Memory B cell (primary cell): ENCODE data around the gene LGALS1.
A peak's percentile ranks its signal among the peaks of the same experiment; 100 is the strongest.

ENCODE experiments used
- ATAC-seq: fragments of 150-1000 bp; cut with Tn5 transposase; 2 replicates; pipeline ENCODE4 v1.10.0; 2021; ENCODE audit warnings: low read depth, mild to moderate bottlenecking, moderate library complexity
- DNase-seq, 2 donors: peaks; one replicate each; pipeline ENCODE4 v3.0.0; 2022; ENCODE audit warnings: low spot score in 2 of 2
- H3K27ac Mint-ChIP-seq: one replicate; pipeline ENCODE4 v1.8.0; 2022; ENCODE audit warnings: mild to moderate bottlenecking, moderate library complexity, mixed read lengths
- H3K27me3 Mint-ChIP-seq: one replicate; pipeline ENCODE4 v1.8.0; 2022; ENCODE audit warnings: mixed read lengths
- H3K36me3 Mint-ChIP-seq: one replicate; pipeline ENCODE4 v1.8.0; 2022; ENCODE audit warnings: mild to moderate bottlenecking, mixed read lengths
- H3K4me1 Mint-ChIP-seq: one replicate; pipeline ENCODE4 v1.8.0; 2022; ENCODE audit warnings: mixed read lengths
- H3K4me3 Mint-ChIP-seq: one replicate; pipeline ENCODE4 v1.8.0; 2022; ENCODE audit warnings: mild to moderate bottlenecking, moderate library complexity, mixed read lengths
- H3K9me3 Mint-ChIP-seq: one replicate; pipeline ENCODE4 v1.8.0; 2022; ENCODE audit warnings: mixed read lengths

LGALS1 gene

DNA sequence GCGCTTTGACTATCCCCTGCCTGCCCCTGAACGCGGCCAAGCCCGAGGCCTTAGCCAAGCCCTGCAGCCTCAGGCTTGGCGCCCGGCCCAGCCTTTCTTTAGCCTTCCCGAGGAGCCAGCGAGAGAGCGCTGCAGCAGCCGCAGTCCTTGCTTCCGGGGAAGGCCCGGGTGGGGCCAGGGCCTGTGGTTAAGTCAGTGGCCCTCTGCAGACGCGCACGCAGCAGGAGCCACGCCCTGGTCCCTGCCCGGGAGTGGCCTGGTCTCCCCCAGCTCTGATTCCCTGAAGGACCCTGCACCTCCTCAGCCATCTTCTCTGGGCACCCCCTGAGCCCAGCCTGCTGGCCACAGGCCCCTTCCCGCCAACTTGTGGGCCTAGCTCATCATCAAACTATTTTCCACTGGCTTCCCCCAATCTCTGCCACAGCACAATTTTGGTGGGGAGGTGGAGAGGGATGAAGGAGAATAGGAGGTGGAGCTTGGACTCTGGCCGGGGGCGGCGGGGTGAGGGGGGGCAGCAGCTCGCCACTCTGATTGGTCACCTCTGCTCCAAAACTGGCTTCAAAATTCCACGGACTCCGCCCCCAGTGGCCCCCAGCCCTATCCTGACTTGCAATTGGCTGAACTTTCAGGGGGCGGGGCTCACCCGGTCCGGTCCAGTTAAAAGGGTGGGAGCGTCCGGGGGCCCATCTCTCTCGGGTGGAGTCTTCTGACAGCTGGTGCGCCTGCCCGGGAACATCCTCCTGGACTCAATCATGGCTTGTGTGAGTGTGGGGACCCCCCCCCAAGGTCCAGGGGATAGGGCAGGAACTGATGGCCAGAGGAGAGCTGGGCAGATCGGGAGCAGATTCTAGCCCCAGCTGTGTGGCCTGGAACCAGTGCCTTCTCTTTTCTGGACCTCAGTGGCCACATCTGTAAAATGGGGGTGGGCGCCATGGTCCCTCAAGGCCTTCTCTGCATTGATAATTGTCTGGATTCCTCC is at the start of gene LGALS1:
TSS of gene LGALS1 (plus strand) at position 686 of the 979 bp plus-strand sequence. CDS start at position 753, 67 bp downstream.
- Mint-ChIP-seq H3K4me1 (peaks cover 28% of the 10 kb centered on the region), H3K27ac (peak within 1 kb of the TSS; percentile 97), H3K4me3 (peak within 1 kb of the TSS; percentile 87), H3K9me3 (no peaks in the 10 kb centered on the region), H3K27me3 (no peaks in the 10 kb centered on the region), H3K36me3 (peaks cover 5% of the 10 kb centered on the region)
- DNase-seq (no peak), ATAC-seq (peak; percentile 20)

DNA sequence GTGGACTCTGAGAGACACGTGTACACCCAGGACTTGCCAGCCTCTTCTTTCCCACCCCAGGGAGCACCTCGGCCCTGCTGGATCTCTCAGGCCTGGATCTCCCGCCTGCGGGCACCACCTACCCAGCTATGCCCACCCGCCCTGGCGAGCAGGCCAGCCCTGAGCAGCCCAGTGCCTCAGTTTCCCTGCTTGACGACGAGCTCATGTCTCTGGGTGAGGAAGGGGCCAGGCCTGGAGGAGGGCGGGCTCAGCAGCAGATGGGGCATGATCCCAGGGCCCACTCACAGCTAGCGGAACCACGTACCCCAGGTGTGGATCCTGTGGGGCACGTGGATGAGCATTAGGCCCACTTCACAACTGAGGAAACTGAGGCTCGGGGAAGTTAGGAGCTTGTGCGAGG is 49.7 kb upstream of the LGALS1 start:
- DNase-seq (no peak), ATAC-seq (no peak)
- Mint-ChIP-seq H3K4me3 (no peak overlapping the region), H3K27me3 (no peaks in the 10 kb centered on the region), H3K27ac (peak overlapping the region; percentile 88), H3K9me3 (no peaks in the 10 kb centered on the region), H3K4me1 (peaks cover 48% of the 10 kb centered on the region), H3K36me3 (peaks cover 12% of the 10 kb centered on the region)

DNA sequence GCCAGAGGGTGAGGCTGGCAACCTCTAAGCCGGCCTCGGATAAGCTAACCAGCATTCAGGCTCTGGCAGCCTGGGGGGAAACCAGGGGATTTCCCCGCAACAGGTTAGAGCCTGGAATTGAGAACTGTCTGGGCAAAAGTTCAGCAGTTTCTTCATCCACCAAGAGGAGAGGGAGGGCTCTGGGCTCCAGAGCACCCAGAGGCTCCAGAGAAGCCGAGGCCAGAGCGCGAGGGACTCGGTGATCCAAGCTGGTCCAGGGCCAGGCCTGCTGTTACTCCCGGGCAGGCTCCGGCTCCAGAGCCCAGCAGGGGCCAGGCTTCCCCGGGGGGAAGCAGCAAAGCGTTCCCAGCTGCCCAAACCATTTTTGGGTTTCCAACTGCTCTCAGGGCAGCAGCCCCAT is 49.3 kb upstream of the LGALS1 start:
- DNase-seq (no peak), ATAC-seq (no peak)
- no peaks in the 10 kb centered on the region for H3K27me3 Mint-ChIP-seq
- H3K9me3 Mint-ChIP-seq: no peaks in the 10 kb centered on the region
- H3K4me1 Mint-ChIP-seq: peaks cover 46% of the 10 kb centered on the region
- H3K4me3 Mint-ChIP-seq: peak overlapping the region; percentile 17
- peaks cover 12% of the 10 kb centered on the region for H3K36me3 Mint-ChIP-seq
- peak overlapping the region; percentile 88 for H3K27ac Mint-ChIP-seq

DNA sequence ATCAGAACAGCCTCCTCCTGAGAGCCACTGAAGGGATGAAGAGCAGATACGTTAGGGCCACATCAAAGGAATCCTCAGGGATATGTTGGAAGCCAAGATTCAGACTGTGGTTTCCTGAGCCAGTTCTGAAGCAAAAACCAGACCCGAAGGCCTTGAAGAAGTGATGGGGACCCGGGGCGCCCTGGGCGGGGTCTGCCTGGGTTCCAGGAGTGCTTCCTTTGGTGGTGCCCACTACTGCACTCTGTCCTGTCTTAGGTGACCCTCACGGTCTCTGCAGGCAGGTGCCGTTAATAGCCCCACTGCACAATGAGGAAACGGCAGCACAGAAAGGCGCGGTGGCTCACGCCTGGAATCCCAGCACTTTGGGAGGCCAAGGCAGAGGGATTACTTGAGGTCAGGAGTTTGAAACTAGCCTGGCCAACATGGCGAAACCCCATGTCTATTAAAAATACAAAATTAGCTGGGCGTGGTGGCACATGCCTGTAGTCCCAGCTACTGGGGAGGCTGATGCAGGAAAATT is 48.8 kb upstream of the LGALS1 start:
- H3K4me1 Mint-ChIP-seq: peaks cover 45% of the 10 kb centered on the region

DNA sequence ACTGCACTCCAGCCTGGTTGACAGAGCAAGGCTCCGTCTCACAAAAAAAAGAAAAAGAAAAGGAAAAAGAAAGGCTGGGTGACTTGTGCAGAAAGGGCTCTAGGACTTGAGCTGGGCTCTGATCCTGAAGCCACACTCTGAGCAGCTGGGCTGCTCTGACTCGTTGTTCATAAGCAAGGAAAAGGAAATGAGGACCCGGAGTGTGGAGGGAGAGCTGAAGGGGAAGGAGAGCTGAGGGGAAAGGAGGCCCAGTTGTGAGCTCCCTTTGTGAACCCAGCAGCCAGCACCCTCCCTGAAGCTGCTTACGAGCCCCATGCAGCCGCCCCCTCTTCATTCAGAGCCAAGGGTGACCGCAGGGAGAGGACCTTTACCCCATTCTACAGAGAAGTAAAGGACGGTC is 48.3 kb upstream of the LGALS1 start:
- ATAC-seq: no peak
- Mint-ChIP-seq H3K27me3 (no peaks in the 10 kb centered on the region), H3K4me3 (peak overlapping the region; percentile 68), H3K4me1 (peaks cover 49% of the 10 kb centered on the region), H3K36me3 (peaks cover 14% of the 10 kb centered on the region), H3K9me3 (no peaks in the 10 kb centered on the region), H3K27ac (peak overlapping the region; percentile 86)
- DNase-seq: no peak

More for the DNA sequence above, 48.8 kb upstream of the LGALS1 start:
- Mint-ChIP-seq H3K4me3 (peak overlapping the region; percentile 68), H3K9me3 (no peaks in the 10 kb centered on the region), H3K27ac (peak overlapping the region; percentile 88), H3K36me3 (peaks cover 12% of the 10 kb centered on the region), H3K27me3 (no peaks in the 10 kb centered on the region)
- DNase-seq (no peak), ATAC-seq (no peak)

DNA sequence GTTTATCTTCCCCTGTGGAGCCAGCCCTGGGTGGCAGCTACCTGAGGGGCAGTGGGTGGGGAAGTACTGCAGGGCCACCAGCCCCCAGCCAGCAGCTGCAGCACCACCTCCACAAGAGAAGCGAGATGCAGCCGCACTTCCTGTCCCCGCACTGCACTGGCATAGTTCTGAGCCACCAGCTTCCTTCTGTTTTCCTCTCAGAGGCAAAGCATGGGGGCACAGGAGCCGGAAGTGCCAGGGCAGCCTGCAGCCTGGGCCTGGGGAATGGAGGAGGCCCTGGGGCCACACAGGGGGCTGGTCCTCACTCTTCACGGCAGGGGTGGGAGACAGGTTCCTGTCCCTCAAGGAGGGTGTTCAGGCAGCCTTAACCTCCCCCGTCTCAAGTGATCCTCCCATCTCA is 47.9 kb upstream of the LGALS1 start:
- peak; percentile 75 for ATAC-seq
- Mint-ChIP-seq H3K4me1 (peaks cover 52% of the 10 kb centered on the region), H3K9me3 (no peaks in the 10 kb centered on the region), H3K36me3 (peaks cover 14% of the 10 kb centered on the region), H3K4me3 (peak overlapping the region; percentile 68), H3K27me3 (no peaks in the 10 kb centered on the region), H3K27ac (peak overlapping the region; percentile 86)
- DNase-seq: no peak

DNA sequence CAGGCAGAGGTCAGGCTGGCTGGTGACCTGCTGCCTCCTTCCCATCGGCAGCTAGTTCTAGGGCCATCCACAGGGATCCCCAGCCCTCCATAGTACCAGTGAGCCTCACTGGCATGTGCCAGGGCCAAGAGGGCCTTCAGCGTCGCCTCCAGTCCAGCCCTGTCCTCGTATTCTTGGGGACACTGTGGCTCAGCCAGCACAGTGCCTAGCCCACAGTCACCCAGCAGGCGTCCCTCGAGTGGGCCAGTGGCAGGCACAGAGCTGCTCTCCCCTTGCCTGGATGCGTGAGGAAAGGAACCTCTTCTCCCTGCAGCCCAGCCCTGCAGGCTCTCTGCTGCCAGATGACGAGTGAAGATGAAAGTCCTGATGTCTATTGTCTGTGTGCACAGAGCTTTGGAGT is 46.6 kb upstream of the LGALS1 start:
- Mint-ChIP-seq H3K4me1 (peaks cover 58% of the 10 kb centered on the region), H3K9me3 (no peaks in the 10 kb centered on the region), H3K36me3 (peaks cover 12% of the 10 kb centered on the region), H3K4me3 (no peak overlapping the region), H3K27me3 (no peaks in the 10 kb centered on the region), H3K27ac (peak overlapping the region; percentile 55)
- DNase-seq (no peak), ATAC-seq (no peak)

DNA sequence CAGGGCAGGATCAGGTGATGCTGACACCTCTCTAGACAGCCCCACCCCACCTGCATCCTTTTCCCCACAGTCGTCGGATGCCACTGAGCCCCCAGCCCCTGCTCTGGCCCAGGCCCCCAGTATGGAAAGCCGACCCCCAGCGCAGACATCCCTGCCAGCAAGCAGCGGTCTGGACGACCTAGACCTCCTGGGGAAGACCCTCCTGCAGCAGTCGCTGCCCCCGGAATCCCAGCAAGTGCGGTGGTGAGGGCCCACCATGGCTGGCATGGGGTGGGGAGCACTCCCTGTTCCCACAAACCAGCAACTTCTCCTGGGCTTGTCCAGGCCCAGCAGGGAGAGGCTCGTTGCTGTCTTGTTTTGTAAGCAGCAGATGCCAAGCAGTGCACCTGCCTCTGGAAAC is 45.5 kb upstream of the LGALS1 start:
- Mint-ChIP-seq H3K36me3 (peaks cover 9% of the 10 kb centered on the region), H3K4me1 (peaks cover 63% of the 10 kb centered on the region), H3K9me3 (no peaks in the 10 kb centered on the region), H3K4me3 (no peak overlapping the region), H3K27ac (no peak overlapping the region), H3K27me3 (no peaks in the 10 kb centered on the region)
- ATAC-seq: no peak
- DNase-seq: no peak

DNA sequence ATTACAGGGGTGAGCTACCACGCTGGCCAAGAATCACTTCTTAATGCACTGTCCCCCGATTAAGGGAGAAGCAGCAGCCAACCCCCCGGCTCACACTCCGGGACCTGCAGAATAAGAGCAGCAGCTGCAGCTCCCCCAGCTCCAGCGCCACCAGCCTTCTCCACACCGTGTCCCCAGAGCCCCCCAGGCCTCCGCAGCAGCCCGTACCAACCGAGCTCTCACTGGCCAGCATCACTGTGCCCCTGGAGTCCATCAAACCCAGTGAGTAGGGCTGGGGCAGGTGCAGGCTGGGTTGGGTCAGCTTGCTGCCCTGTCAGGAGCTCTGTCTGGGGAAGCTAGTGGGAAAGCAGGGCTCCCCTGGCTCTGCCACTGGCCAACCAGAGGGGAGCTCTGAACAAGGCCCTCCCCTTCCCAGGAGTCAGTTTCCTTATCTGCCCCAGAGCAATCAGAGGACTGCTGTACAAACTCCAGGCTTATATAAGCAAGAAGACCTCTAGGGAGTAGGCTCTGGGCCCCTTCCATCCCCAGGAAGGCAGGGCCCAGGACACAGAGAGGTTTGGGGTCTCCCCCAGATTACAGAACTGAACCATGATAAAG is 44.5 kb upstream of the LGALS1 start:
- ATAC-seq (no peak), DNase-seq (no peak)
- H3K4me1 Mint-ChIP-seq: peaks cover 54% of the 10 kb centered on the region
- H3K4me3 Mint-ChIP-seq: no peak overlapping the region
- H3K27ac Mint-ChIP-seq: no peak overlapping the region
- H3K36me3 Mint-ChIP-seq: peaks cover 4% of the 10 kb centered on the region
- no peaks in the 10 kb centered on the region for H3K9me3 Mint-ChIP-seq
- H3K27me3 Mint-ChIP-seq: no peaks in the 10 kb centered on the region

DNA sequence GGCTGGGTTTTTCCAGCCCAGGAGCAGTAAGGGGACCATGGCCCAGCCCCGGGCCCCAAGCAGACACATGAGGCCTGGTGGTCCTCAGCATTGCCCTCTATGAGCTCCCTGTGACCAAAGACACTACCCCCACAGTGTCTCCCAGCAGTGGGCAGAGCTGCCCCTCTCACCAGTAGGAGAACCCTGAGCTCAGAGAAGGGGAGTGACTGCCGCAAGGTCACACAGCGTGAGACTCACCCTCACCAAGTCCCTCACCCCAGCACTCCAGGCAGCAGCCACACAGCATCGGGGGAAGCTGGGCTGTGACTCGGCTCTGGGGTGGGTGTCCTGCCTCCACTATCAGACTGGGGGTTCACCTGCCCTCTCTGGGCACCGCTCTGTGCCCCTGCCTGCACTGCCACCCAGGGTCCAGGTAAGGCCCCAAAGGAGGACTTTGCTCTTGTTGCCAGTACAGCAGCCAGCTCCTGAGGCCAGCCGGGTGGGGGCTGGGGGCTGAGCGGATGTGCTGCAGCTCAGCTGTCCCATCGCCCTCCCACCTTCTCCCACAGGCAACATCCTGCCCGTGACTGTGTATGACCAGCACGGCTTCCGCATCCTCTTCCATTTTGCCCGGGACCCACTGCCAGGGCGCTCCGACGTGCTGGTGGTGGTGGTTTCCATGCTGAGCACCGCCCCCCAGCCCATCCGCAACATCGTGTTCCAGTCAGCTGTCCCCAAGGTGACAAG is 43.8 kb upstream of the LGALS1 start:
- H3K27me3 Mint-ChIP-seq: no peaks in the 10 kb centered on the region
- no peak for ATAC-seq
- H3K4me1 Mint-ChIP-seq: peaks cover 59% of the 10 kb centered on the region
- peak overlapping the region; percentile 78 for H3K27ac Mint-ChIP-seq
- no peaks in the 10 kb centered on the region for H3K9me3 Mint-ChIP-seq
- DNase-seq: no peak
- H3K36me3 Mint-ChIP-seq: peaks cover 4% of the 10 kb centered on the region
- no peak overlapping the region for H3K4me3 Mint-ChIP-seq

DNA sequence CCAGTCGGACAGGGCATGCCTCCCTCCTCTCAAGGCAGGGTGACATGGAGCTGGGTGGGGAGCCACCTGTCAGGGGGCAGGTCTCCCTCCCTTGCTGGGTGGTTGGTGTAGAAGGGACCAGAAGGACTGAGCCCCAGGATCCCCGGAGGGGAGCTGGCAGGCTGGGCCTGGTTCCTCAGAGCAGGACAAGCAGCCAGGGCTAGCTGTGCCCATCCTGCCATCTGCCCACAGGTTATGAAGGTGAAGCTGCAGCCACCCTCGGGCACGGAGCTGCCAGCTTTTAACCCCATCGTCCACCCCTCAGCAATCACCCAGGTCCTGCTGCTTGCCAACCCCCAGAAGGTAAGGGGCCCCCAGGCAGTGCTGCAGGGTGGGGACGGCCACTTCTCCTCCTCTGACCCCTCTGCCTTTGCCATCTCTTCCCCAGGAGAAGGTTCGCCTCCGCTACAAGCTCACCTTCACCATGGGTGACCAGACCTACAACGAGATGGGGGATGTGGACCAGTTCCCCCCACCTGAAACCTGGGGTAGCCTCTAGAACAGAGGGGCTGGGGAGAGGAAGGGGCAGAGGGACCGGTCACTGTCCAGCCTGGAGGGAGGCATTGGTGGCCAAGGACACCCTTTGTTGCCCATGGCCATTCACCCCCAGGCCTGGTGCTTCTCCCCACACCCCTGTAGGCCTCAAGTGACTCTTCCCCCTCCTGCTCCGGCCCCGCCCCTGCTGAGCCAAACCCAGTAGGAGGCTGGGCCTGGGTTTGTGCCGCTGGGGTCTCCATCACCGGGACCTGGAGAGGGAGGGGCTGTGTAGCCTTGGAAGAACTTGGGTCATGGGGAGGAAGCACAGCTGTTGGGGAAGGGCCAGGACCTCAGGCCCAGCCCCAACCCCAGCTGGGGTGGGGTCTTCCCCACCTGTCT is 43.0 kb upstream of the LGALS1 start:
- DNase-seq (no peak), ATAC-seq (no peak)
- no peaks in the 10 kb centered on the region for H3K27me3 Mint-ChIP-seq
- peak overlapping the region; percentile 93 for H3K27ac Mint-ChIP-seq
- H3K4me1 Mint-ChIP-seq: peaks cover 54% of the 10 kb centered on the region
- no peaks in the 10 kb centered on the region for H3K9me3 Mint-ChIP-seq
- peaks cover 4% of the 10 kb centered on the region for H3K36me3 Mint-ChIP-seq
- peak overlapping the region; percentile 71 for H3K4me3 Mint-ChIP-seq

DNA sequence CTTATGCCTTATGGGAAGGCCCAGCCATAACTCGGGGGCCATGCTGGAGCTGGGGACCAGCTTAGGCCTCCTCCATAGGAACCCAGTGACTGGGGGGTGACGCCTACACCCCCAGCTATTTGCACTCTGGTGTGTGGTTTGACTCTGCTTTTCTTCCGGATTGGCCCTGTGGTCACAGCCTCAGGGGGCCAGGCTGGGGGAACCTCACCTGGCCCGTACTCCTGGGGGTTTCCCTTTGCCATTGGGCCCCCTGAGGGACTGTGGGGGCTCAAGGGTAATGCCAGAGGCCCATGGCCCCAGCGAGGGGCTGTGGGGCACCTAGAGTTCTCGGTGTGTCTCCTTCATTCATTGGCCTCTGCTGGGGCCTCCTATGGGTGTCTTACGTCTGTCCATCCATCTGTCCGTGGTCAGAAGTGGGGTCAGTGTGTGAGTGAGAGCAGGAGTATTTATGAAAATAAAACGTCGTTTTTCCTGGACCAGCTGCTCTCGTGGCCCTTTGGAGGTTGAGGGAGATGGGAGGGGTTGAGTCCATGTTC is 42.3 kb upstream of the LGALS1 start:
- Mint-ChIP-seq H3K4me3 (peak overlapping the region; percentile 71), H3K27ac (peak overlapping the region; percentile 93), H3K4me1 (peaks cover 52% of the 10 kb centered on the region), H3K36me3 (peaks cover 4% of the 10 kb centered on the region), H3K9me3 (no peaks in the 10 kb centered on the region), H3K27me3 (no peaks in the 10 kb centered on the region)
- peak; percentile 64 for ATAC-seq
- DNase-seq: peak in 1 of 2 donors; percentile 54
